K562 (cell line): Measurements from ENCODE around the gene ID4. TPM values are rescaled to one million over a fixed set of nuclear protein-coding genes. Genes with fewer than 3 reads are reported as not detected.

ENCODE experiments used
- BRD4 ChIP-seq: fragments of 200-600 bp; sonication (generic); IDR thresholded peaks from 2 replicates; pipeline ENCODE4 v1.6.1; 2017; ENCODE audit warnings: inconsistent platforms
- HLTF ChIP-seq: fragments of 450-650 bp; IDR thresholded peaks from 2 replicates; pipeline ENCODE4 v1.6.1; 2016
- HMG20A ChIP-seq: fragments of 450-650 bp; formaldehyde crosslinking; conservative IDR thresholded peaks from 2 replicates; pipeline ENCODE4 v1.4.0; 2020; ENCODE audit warnings: mild to moderate bottlenecking, mixed read lengths
- SREBF1 ChIP-seq: fragments of 150-350 bp; IDR thresholded peaks from 2 replicates; pipeline ENCODE4 v1.6.1; 2014; ENCODE audit warnings: antibody characterized with exemption, low read depth, low read length, borderline replicate concordance
- TOE1 ChIP-seq, 2 experiments: fragments of 450-650 bp in 1 of 2; sonication (generic) in 1 of 2; formaldehyde crosslinking in 1 of 2; IDR thresholded peaks; 2 replicates each; pipeline versions ENCODE4 v1.7.1 to v1.8.0; 2016 to 2022; ENCODE audit warnings: borderline replicate concordance in 2 of 2, mild to moderate bottlenecking in 2 of 2, antibody characterized with exemption in 1 of 2, inconsistent platforms in 1 of 2, low read depth in 1 of 2, missing genetic modification reagents in 1 of 2, moderate library complexity in 1 of 2
- ZNF23 ChIP-seq: fragments of 250-450 bp; sonication (Bioruptor Pico); IDR thresholded peaks from 2 replicates; pipeline ENCODE4 v1.4.0; 2020; ENCODE audit warnings: mild to moderate bottlenecking
- polyA plus RNA-seq, 8 experiments: library from polyadenylated mRNA; depleted of rRNA in 4 of 8; stranded (reverse) in 5 of 8; unstranded in 3 of 8; fragments of >200 nt; fragmentation: Nextera tagmentation in 2 of 8; fragmentation: Illumina TruSeq in 1 of 8; extraction: Ambion mirVana in 2 of 8; extraction: Trizol in 1 of 8; gene quantifications; 2 replicates each; pipeline versions ENCODE4 v1.2.1 to v1.2.3, GENCODE V29; 2011 to 2014; ENCODE audit warnings: inconsistent platforms in 1 of 8, missing spikeins in 1 of 8
- total RNA-seq, 7 experiments: library from RNA; depleted of rRNA in 6 of 7; stranded (reverse); fragments of >200 nt in 6 of 7; fragmentation: Illumina TruSeq in 2 of 7; extraction: Trizol in 2 of 7; gene quantifications; 2 replicates each; pipeline versions ENCODE4 v1.2.1 to v1.2.3, GENCODE V29; 2011 to 2021; ENCODE audit warnings: low replicate concordance in 1 of 7
- TF ChIP-seq, protein P1 (sequence below), 2 experiments: fragments of 450-650 bp; formaldehyde crosslinking in 1 of 2; IDR thresholded peaks; 2 replicates each; pipeline versions ENCODE4 v1.4.0 to v1.6.1; 2014 to 2020; ENCODE audit warnings: mild to moderate bottlenecking in 2 of 2, borderline replicate concordance in 1 of 2, low read depth in 1 of 2
- TF ChIP-seq, protein P2 (sequence below): fragments of 450-650 bp; IDR thresholded peaks from 2 replicates; pipeline ENCODE4 v1.6.1; 2017; ENCODE audit warnings: antibody characterized with exemption

ID4 gene
- total and polyA plus RNA-seq, 9 of the 15 experiments (the other 6 are each of a cell fraction or from before 2014, with no cell fraction given) = not detected

DNA sequence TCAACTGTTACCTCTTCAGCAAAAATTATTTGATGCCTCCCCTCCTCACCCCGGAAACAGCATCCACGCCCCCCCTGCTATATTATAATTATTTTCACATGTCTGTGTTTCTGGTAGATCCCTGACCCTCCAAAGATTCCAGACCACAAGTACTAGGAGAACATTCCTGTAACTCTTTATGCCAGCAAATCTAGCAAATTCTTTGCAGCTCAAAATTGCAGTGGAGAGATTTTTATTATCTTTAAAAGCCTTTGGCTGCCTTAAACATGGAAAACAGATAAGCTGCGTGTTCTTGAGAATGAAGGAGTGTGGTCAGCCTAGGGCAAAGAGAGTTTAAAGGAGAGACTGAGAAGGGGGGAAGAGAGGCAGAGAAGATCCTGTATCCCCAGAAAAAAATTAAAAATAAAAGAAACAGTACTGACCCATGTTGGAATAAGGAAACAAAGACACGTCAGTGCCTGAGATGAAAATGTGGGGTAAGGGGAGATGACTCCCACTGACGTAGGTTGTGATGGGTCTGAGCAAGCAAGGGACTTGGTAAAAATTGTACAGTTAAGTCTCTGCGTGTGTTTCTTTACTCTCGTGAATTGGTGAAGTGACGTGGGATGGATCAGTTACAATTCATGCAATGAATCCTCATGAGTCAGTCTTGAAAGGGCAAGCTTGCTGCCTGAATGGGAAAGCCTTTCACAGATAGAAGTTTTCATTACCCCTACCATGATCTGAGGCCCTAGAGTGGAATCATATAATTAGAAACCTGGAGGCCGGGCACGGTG, 8.3 kb downstream of the ID4 start (continued):
- TF ChIP-seq, protein P1, sequence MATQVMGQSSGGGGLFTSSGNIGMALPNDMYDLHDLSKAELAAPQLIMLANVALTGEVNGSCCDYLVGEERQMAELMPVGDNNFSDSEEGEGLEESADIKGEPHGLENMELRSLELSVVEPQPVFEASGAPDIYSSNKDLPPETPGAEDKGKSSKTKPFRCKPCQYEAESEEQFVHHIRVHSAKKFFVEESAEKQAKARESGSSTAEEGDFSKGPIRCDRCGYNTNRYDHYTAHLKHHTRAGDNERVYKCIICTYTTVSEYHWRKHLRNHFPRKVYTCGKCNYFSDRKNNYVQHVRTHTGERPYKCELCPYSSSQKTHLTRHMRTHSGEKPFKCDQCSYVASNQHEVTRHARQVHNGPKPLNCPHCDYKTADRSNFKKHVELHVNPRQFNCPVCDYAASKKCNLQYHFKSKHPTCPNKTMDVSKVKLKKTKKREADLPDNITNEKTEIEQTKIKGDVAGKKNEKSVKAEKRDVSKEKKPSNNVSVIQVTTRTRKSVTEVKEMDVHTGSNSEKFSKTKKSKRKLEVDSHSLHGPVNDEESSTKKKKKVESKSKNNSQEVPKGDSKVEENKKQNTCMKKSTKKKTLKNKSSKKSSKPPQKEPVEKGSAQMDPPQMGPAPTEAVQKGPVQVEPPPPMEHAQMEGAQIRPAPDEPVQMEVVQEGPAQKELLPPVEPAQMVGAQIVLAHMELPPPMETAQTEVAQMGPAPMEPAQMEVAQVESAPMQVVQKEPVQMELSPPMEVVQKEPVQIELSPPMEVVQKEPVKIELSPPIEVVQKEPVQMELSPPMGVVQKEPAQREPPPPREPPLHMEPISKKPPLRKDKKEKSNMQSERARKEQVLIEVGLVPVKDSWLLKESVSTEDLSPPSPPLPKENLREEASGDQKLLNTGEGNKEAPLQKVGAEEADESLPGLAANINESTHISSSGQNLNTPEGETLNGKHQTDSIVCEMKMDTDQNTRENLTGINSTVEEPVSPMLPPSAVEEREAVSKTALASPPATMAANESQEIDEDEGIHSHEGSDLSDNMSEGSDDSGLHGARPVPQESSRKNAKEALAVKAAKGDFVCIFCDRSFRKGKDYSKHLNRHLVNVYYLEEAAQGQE (IDR thresholded peaks at IDR 0.05; ENCODE audit: borderline replicate concordance) = no peak
- TF ChIP-seq, protein P1 (CRISPR knock-in tag; IDR thresholded peaks at IDR 0.05; ENCODE audit: low read depth) = no peak
- no peak for TF ChIP-seq SREBF1
- TF ChIP-seq TOE1 (IDR thresholded peaks at IDR 0.05; ENCODE audit: borderline replicate concordance) = no peak
- TF ChIP-seq TOE1 (CRISPR knock-in tag; IDR thresholded peaks at IDR 0.05; ENCODE audit: borderline replicate concordance, low read depth) = no peak
- no peak for TF ChIP-seq HLTF
- TF ChIP-seq HMG20A (CRISPR knock-in tag) = no peak
- no peak for TF ChIP-seq BRD4
- TF ChIP-seq, protein P2, sequence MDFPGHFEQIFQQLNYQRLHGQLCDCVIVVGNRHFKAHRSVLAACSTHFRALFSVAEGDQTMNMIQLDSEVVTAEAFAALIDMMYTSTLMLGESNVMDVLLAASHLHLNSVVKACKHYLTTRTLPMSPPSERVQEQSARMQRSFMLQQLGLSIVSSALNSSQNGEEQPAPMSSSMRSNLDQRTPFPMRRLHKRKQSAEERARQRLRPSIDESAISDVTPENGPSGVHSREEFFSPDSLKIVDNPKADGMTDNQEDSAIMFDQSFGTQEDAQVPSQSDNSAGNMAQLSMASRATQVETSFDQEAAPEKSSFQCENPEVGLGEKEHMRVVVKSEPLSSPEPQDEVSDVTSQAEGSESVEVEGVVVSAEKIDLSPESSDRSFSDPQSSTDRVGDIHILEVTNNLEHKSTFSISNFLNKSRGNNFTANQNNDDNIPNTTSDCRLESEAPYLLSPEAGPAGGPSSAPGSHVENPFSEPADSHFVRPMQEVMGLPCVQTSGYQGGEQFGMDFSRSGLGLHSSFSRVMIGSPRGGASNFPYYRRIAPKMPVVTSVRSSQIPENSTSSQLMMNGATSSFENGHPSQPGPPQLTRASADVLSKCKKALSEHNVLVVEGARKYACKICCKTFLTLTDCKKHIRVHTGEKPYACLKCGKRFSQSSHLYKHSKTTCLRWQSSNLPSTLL = no peak
- TF ChIP-seq ZNF23 (CRISPR knock-in tag) = no peak
- TF ChIP-seq, all 486 proteins: peak for 0
